ENCODE measurements around the gene ADGRF3.

Gene ADGRF3

DNA sequence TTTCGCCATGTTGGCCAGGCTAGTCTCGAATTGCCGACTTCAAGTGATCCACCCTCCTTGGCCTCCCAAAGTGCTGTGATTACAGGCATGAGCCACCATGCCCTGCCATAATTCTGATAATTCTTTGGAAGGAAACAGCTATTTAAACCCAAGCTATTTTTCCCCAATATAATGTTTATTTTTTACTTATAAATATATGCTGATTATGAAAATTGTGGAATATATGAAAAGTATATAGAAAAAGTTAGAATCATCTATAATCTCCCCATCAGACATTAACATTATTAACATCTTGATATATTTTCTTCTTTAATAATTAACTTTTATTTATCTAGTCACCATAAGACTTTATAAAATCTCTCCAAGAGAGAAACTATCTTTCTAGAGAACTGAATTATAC, 60.7 kb downstream of the ADGRF3 start:
- in situ Hi-C loops (cut with MboI; ENCODE audit: low pct_unique_long_range_greater_than_20kb, low sequenced_read_pairs, unreplicated experiment): no loop called here
- TF ChIP-seq, protein P1, sequence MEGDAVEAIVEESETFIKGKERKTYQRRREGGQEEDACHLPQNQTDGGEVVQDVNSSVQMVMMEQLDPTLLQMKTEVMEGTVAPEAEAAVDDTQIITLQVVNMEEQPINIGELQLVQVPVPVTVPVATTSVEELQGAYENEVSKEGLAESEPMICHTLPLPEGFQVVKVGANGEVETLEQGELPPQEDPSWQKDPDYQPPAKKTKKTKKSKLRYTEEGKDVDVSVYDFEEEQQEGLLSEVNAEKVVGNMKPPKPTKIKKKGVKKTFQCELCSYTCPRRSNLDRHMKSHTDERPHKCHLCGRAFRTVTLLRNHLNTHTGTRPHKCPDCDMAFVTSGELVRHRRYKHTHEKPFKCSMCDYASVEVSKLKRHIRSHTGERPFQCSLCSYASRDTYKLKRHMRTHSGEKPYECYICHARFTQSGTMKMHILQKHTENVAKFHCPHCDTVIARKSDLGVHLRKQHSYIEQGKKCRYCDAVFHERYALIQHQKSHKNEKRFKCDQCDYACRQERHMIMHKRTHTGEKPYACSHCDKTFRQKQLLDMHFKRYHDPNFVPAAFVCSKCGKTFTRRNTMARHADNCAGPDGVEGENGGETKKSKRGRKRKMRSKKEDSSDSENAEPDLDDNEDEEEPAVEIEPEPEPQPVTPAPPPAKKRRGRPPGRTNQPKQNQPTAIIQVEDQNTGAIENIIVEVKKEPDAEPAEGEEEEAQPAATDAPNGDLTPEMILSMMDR (IDR thresholded peaks at IDR 0.05; ENCODE audit: extremely low read depth, insufficient read depth, missing control alignments): no peak
- no peak for DNase-seq (ENCODE audit: low spot score)

DNA sequence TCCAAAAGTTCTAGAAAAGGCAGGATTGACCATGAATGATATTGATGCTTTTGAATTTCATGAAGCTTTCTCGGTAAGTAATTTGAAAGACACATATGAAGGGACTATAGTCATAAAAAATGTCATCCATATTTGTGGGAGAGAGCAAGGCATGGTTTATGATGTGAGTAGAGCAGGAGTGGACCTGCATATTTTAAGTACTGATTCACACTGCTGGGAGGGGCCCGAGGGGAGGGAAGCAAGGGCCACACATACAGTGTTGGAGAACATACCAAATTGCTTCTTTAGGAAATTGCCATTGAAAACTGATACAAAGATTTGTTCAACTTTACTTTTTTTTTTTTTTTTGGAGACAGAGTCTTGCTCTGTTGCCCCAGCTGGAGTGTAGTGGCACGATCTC, 62.5 kb downstream of the ADGRF3 start:
- no peak for DNase-seq (ENCODE audit: low spot score)
- in situ Hi-C loops (cut with MboI; ENCODE audit: low pct_unique_long_range_greater_than_20kb, low sequenced_read_pairs, unreplicated experiment): no loop called here
- TF ChIP-seq, protein P1 (IDR thresholded peaks at IDR 0.05; ENCODE audit: extremely low read depth, insufficient read depth, missing control alignments): no peak

DNA sequence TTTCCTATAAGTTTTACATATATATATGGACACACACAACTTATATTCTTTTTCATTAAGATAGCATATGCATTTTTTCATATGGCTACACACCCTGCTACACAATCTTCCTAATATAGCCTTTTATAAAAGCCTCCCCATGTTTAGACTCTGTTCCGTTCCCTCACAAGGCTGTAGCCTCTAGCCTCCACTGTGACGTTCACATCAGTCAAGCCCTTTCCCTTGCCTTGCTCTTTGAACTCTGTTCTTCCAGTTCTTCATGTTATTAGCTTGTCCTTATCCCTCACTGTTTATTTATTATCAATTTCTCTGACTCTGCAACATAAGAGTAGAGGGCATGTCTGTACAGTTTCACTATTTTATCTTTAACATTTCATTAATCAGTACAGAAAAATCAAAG, 63.0 kb downstream of the ADGRF3 start:
- no peak for DNase-seq (ENCODE audit: low spot score)
- in situ Hi-C loops (cut with MboI; ENCODE audit: low pct_unique_long_range_greater_than_20kb, low sequenced_read_pairs, unreplicated experiment): no loop called here
- TF ChIP-seq, protein P1 (IDR thresholded peaks at IDR 0.05; ENCODE audit: extremely low read depth, insufficient read depth, missing control alignments): no peak

DNA sequence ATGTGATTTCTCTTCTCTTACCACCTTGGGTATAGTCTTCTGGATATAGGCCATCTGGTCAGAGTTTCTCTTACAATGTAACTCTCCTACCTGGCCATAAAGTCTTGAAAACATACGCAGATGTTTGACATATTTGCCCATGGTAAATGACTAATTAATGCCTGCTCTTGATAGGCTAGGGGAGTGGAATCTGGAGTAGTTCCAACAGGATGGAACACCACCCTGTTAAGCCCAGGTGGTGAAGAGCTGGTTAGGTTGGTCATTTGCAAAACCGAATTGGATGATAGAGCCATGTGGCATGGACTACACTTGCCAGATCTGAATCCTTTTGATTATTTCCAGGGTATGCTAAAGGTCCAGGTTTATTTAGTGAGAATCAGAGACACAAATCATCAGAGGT, 65.4 kb downstream of the ADGRF3 start:
- TF ChIP-seq, protein P1 (IDR thresholded peaks at IDR 0.05; ENCODE audit: extremely low read depth, insufficient read depth, missing control alignments): no peak
- no peak for DNase-seq (ENCODE audit: low spot score)
- in situ Hi-C loops (cut with MboI; ENCODE audit: low pct_unique_long_range_greater_than_20kb, low sequenced_read_pairs, unreplicated experiment): no loop called here

DNA sequence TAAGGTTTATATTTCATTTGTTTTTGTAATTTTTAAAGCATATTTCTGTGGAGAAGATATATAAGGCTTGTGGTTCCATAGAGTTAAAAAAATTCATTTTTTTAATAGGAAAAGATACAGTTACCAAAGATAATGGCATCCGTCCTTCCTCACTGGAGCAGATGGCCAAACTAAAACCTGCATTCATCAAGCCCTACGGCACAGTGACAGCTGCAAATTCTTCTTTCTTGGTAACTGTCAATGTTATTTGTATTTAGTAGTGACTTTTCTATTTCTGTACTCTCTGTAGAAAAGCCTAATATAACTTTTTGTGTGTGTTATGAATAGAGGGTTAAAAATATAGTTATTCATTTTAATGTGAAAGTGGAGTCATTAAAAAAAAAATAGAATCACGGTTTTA, 66.7 kb downstream of the ADGRF3 start:
- TF ChIP-seq, protein P1 (IDR thresholded peaks at IDR 0.05; ENCODE audit: extremely low read depth, insufficient read depth, missing control alignments): no peak
- in situ Hi-C loops (cut with MboI; ENCODE audit: low pct_unique_long_range_greater_than_20kb, low sequenced_read_pairs, unreplicated experiment): no loop called here
- no peak for DNase-seq (ENCODE audit: low spot score)

DNA sequence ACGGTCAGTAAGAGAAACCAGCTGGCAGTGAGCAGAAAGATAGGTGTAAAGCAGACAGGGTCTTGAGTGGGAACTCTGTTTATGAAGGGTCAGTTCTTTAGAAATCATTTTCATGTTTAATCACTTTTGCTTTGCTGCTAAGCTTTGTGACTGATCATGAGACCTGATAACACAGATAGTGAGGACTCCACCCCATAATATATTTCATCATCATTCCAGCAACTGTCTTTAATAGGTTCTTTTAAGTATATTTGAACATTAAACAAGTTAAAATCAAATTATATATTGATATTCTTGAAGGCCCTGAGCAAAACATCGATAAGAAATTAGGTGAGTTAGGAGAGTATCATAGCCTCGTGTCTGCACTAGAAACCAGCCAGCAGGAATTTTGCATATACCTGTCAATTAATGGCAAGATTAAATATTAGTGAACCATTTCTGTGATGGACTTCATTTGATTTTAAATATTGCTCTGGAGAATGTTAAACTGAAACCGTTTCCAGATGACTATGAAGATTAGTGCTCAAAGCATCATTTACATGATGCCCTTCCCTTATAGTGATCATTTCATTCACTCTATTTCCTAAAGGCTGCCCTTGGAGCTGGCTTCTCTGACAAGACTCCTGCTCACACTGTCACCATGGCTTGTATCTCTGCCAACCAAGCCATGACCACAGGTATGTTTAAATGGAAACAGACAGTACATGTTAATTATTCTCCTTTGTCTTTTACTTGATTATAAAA, 69.9 kb downstream of the ADGRF3 start:
- TF ChIP-seq, protein P1 (IDR thresholded peaks at IDR 0.05; ENCODE audit: extremely low read depth, insufficient read depth, missing control alignments): no peak
- in situ Hi-C loops (cut with MboI; ENCODE audit: low pct_unique_long_range_greater_than_20kb, low sequenced_read_pairs, unreplicated experiment): no loop called here
- no peak for DNase-seq (ENCODE audit: low spot score)

All from GM13977 (cell line).